Measurements from ENCODE around the gene MCRIP2.

GRCh38 chr16:674968-675883 is 33.6 kb downstream of the MCRIP2 start, which contains the start of gene RHBDL1:
- TF ChIP-seq CTCF (IDR thresholded peaks at IDR 0.05; ENCODE audit: insufficient read depth, low read depth, low read length) (no peak), EZH2 (IDR thresholded peaks at IDR 0.05; ENCODE audit: insufficient read depth, low read length) (no peak)

Data from astrocyte (in vitro differentiated cells and primary cell).